GM23338 (cell line): ENCODE results near the gene NHERF1.

Source experiments
- EZH2 ChIP-seq: fragments of 200-600 bp; sonication (generic); IDR thresholded peaks from one replicate; pipeline ENCODE4 v1.8.0; 2017; ENCODE audit warnings: antibody characterized with exemption, mild to moderate bottlenecking, low read depth; ENCODE audit not compliant: unreplicated experiment
- EZH2phosphoT487 ChIP-seq: fragments of 200-600 bp; sonication (generic); IDR thresholded peaks from one replicate; pipeline ENCODE4 v1.8.1; 2018; ENCODE audit warnings: antibody characterized with exemption; ENCODE audit not compliant: unreplicated experiment
- JUNB ChIP-seq: IDR thresholded peaks from one replicate; pipeline ENCODE4 v1.6.1; 2016; ENCODE audit warnings: antibody characterized with exemption; ENCODE audit not compliant: unreplicated experiment
- POLR2AphosphoS5 ChIP-seq: IDR thresholded peaks from 2 replicates; pipeline ENCODE4 v1.6.1; 2016; ENCODE audit warnings: antibody characterized with exemption, low read depth
- STAT1 ChIP-seq: IDR thresholded peaks from one replicate; pipeline ENCODE4 v1.6.1; 2016; ENCODE audit warnings: antibody characterized with exemption; ENCODE audit not compliant: unreplicated experiment
- ZNF114 ChIP-seq: fragments of 250-450 bp; sonication (Bioruptor Pico); IDR thresholded peaks from 2 replicates; pipeline ENCODE4 v1.5.0; 2020; ENCODE audit warnings: mild to moderate bottlenecking, moderate library complexity
- TF ChIP-seq, protein P1 (sequence below), 2 experiments: fragments of 200-600 bp in 1 of 2; sonication (generic) in 1 of 2; conservative IDR thresholded peaks; 2 replicates each; pipeline versions ENCODE4 v1.5.1 to v1.6.1; 2016 to 2017; ENCODE audit warnings: antibody characterized with exemption in 2 of 2, low read depth in 2 of 2, mild to moderate bottlenecking in 2 of 2, moderate library complexity in 1 of 2
- TF ChIP-seq, protein P2 (sequence below): IDR thresholded peaks from one replicate; pipeline ENCODE4 v1.6.1; 2018; ENCODE audit warnings: antibody characterized with exemption; ENCODE audit not compliant: unreplicated experiment

DNA sequence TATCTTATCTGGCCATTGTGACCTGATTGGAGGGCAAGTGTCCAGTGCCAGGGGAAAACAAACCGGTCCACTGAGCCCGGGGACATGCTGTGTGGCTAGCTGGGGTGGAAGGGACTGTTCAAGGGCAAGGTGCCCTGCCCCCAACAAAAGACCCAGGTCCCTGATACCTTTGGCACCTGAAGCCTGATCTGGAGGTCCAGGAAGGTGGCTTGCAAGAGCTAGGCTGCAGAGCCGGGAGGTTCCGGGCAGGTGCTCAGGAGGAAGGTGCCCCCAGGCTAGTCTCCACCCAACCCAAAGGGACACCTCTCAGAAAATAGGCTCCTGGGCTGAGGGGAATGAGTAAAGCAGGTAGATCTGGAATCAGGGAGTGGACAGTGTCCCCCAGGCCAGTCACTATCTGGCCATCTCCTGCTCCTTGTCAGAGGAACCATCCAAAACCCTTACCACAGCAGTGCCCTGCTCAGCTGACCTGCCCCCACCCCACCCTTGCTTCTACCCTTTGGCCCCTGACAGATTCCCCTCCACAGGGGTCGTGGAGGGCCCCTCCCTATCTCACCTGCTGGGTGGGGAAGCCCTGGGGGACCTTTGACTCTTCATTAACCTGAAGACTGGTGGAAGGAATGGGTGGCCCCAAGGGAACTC lies 21.5 kb downstream of the NHERF1 start:
- TF ChIP-seq, protein P1, sequence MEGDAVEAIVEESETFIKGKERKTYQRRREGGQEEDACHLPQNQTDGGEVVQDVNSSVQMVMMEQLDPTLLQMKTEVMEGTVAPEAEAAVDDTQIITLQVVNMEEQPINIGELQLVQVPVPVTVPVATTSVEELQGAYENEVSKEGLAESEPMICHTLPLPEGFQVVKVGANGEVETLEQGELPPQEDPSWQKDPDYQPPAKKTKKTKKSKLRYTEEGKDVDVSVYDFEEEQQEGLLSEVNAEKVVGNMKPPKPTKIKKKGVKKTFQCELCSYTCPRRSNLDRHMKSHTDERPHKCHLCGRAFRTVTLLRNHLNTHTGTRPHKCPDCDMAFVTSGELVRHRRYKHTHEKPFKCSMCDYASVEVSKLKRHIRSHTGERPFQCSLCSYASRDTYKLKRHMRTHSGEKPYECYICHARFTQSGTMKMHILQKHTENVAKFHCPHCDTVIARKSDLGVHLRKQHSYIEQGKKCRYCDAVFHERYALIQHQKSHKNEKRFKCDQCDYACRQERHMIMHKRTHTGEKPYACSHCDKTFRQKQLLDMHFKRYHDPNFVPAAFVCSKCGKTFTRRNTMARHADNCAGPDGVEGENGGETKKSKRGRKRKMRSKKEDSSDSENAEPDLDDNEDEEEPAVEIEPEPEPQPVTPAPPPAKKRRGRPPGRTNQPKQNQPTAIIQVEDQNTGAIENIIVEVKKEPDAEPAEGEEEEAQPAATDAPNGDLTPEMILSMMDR (conservative IDR thresholded peaks at IDR 0.05; ENCODE audit: low read depth in 2 of 2) = no peak
- no peak; the same call in 1 of the 2 replicates for TF ChIP-seq POLR2AphosphoS5
- TF ChIP-seq EZH2phosphoT487 = no peak
- TF ChIP-seq, protein P2, sequence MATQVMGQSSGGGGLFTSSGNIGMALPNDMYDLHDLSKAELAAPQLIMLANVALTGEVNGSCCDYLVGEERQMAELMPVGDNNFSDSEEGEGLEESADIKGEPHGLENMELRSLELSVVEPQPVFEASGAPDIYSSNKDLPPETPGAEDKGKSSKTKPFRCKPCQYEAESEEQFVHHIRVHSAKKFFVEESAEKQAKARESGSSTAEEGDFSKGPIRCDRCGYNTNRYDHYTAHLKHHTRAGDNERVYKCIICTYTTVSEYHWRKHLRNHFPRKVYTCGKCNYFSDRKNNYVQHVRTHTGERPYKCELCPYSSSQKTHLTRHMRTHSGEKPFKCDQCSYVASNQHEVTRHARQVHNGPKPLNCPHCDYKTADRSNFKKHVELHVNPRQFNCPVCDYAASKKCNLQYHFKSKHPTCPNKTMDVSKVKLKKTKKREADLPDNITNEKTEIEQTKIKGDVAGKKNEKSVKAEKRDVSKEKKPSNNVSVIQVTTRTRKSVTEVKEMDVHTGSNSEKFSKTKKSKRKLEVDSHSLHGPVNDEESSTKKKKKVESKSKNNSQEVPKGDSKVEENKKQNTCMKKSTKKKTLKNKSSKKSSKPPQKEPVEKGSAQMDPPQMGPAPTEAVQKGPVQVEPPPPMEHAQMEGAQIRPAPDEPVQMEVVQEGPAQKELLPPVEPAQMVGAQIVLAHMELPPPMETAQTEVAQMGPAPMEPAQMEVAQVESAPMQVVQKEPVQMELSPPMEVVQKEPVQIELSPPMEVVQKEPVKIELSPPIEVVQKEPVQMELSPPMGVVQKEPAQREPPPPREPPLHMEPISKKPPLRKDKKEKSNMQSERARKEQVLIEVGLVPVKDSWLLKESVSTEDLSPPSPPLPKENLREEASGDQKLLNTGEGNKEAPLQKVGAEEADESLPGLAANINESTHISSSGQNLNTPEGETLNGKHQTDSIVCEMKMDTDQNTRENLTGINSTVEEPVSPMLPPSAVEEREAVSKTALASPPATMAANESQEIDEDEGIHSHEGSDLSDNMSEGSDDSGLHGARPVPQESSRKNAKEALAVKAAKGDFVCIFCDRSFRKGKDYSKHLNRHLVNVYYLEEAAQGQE = no peak
- no peak for TF ChIP-seq JUNB
- TF ChIP-seq EZH2 = no peak
- TF ChIP-seq ZNF114 (CRISPR knock-in tag) = no peak
- TF ChIP-seq STAT1 = no peak
